Measurements from ENCODE around the gene THOC1.

DNA sequence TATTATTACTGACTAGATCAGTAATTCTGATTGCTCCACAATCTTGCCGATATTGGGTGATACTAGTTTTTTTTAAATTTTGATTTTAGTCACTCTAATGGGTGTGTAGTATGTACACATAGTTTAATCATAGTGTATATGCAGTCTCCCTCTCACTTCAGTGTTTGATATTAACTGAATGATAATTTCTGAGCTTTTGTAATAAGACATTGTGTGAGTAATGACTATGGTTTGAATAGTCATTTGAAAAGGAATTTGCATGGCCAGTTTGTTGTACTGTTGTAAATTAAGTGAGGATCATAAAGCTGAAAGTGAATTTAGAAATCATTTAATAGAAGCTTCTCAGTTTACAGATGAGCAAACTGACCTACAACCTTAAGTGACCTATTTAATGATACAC is 76.1 kb downstream of the THOC1 start:
- TF ChIP-seq, protein P1, sequence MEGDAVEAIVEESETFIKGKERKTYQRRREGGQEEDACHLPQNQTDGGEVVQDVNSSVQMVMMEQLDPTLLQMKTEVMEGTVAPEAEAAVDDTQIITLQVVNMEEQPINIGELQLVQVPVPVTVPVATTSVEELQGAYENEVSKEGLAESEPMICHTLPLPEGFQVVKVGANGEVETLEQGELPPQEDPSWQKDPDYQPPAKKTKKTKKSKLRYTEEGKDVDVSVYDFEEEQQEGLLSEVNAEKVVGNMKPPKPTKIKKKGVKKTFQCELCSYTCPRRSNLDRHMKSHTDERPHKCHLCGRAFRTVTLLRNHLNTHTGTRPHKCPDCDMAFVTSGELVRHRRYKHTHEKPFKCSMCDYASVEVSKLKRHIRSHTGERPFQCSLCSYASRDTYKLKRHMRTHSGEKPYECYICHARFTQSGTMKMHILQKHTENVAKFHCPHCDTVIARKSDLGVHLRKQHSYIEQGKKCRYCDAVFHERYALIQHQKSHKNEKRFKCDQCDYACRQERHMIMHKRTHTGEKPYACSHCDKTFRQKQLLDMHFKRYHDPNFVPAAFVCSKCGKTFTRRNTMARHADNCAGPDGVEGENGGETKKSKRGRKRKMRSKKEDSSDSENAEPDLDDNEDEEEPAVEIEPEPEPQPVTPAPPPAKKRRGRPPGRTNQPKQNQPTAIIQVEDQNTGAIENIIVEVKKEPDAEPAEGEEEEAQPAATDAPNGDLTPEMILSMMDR (IDR thresholded peaks at IDR 0.05 in 4 of 5, conservative IDR thresholded peaks at IDR 0.05 in 1 of 5), result no peak
- no peak for TF ChIP-seq POLR2A (IDR thresholded peaks at IDR 0.05)
